ENCODE measurements around the gene MAPK7.

The MAPK7 gene

GRCh38 chr17:19409509-19409908, 31.2 kb downstream of the MAPK7 start:
- FAIRE-seq (no peak), DNase-seq (ENCODE audit: insufficient read length, low spot score) (no peak)
- TF ChIP-seq CTCF (IDR thresholded peaks at IDR 0.05; ENCODE audit: insufficient read depth, missing control alignments), result no peak

- DNase-seq (ENCODE audit: insufficient read length, low spot score), result no peak
- FAIRE-seq, result no peak
- no peak for TF ChIP-seq CTCF (IDR thresholded peaks at IDR 0.05; ENCODE audit: insufficient read depth, missing control alignments)
Observed at GRCh38 chr17:19410091-19410490, 31.8 kb downstream of the MAPK7 start.

GRCh38 chr17:19410875-19411620, 32.8 kb downstream of the MAPK7 start, which contains the start of gene RNF112:
Gene RNF112, plus strand, starts transcription at chr17:19411232. Its CDS starts 177 bp downstream, at chr17:19411409.
- FAIRE-seq, result no peak
- no peak for TF ChIP-seq CTCF (IDR thresholded peaks at IDR 0.05; ENCODE audit: insufficient read depth, missing control alignments)
- DNase-seq (ENCODE audit: insufficient read length, low spot score), result no peak

DNA sequence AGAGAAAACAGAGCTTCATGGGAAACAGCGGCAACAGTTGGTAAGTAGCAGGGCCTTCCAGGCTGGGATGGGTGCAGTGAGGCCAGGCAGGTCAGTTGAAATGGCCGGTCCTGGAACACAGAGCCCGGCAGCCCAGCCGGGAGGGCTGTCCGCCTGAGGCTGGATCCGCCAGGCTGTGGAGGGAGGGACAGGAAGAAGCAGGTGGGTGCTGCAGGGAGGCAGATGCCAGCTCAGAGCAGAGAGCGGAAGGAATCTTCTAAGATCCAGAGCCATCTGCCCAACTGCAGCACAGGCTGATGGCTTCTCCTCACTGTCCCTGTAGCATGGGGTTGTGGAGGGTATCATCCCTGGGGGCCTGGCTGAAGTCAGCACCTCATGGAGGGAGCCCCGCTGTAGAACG, 33.3 kb downstream of the MAPK7 start:
- TF ChIP-seq CTCF (IDR thresholded peaks at IDR 0.05; ENCODE audit: insufficient read depth, missing control alignments), result no peak
- no peak for FAIRE-seq
- DNase-seq (ENCODE audit: insufficient read length, low spot score), result peak; percentile 51

GRCh38 chr17:19412510-19412909, 34.2 kb downstream of the MAPK7 start:
- no peak for FAIRE-seq
- no peak for TF ChIP-seq CTCF (IDR thresholded peaks at IDR 0.05; ENCODE audit: insufficient read depth, missing control alignments)
- DNase-seq (ENCODE audit: insufficient read length, low spot score), result no peak

GRCh38 chr17:19412984-19413383, 34.7 kb downstream of the MAPK7 start:
- no peak for FAIRE-seq
- no peak for DNase-seq (ENCODE audit: insufficient read length, low spot score)
- TF ChIP-seq CTCF (IDR thresholded peaks at IDR 0.05; ENCODE audit: insufficient read depth, missing control alignments), result no peak

DNA sequence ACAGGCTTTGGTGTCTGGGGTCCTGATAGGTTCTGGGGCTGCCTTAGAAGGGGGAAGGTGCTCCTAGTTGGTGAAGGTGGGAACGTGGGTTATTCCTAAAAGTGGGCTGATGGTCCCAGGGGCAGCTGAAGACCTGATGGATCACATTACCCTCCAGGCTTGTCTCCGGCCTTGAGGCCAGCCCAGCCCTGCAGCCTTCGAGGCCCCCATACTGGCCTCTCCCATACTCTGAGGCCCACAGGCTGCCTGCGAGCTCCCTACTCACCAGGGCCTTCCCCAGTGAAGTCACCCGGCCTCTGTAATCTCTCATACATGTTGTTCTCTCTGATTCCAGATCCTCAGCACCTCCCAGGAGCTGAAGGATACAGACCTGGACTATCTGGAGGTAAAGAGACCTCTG, 35.5 kb downstream of the MAPK7 start:
- TF ChIP-seq CTCF (IDR thresholded peaks at IDR 0.05; ENCODE audit: insufficient read depth, missing control alignments), result no peak
- no peak for FAIRE-seq
- no peak for DNase-seq (ENCODE audit: insufficient read length, low spot score)
